GM19468 (cell line): ENCODE results near the gene ATP4A.

ENCODE experiments used
- ATAC-seq: cut with Tn5 transposase; IDR thresholded peaks from one replicate; pipeline ENCODE4 v1.9.1; 2021; ENCODE audit warnings: mild to moderate bottlenecking, moderate library complexity, moderate number of reproducible peaks; ENCODE audit not compliant: unreplicated experiment; ENCODE audit errors: extremely low read depth

Gene ATP4A

GRCh38 chr19:35531291-35531690, 32.2 kb downstream of the ATP4A start:
- ATAC-seq: no peak

GRCh38 chr19:35529241-35530218, 33.9 kb downstream of the ATP4A start:
- no peak for ATAC-seq

- no peak for ATAC-seq
These were observed 35.0 kb downstream of the ATP4A start, which contains the start of gene SBSN for GRCh38 chr19:35528218-35529038. SBSN (minus strand) TSS chr19:35528311; CDS start chr19:35528281, 30 bp downstream.

GRCh38 chr19:35525873-35526272, 37.6 kb downstream of the ATP4A start:
- ATAC-seq: no peak

- ATAC-seq: no peak
These were observed 39.1 kb downstream of the ATP4A start for GRCh38 chr19:35524181-35524837.

GRCh38 chr19:35522745-35523327, 40.6 kb downstream of the ATP4A start:
- no peak for ATAC-seq

GRCh38 chr19:35521124-35521743, 42.2 kb downstream of the ATP4A start:
- no peak for ATAC-seq

- ATAC-seq: no peak
These were observed 44.2 kb downstream of the ATP4A start for GRCh38 chr19:35519291-35519690.

- ATAC-seq: no peak
These were observed 45.1 kb downstream of the ATP4A start for GRCh38 chr19:35518313-35518712.

GRCh38 chr19:35517342-35517741, 46.1 kb downstream of the ATP4A start:
- ATAC-seq: no peak

- ATAC-seq: no peak
These were observed 47.1 kb downstream of the ATP4A start for GRCh38 chr19:35516310-35516709.

GRCh38 chr19:35514282-35514809, 49.1 kb downstream of the ATP4A start:
- no peak for ATAC-seq

GRCh38 chr19:35513628-35514281, 49.7 kb downstream of the ATP4A start, which contains the start of gene DMKN:
DMKN (minus strand) TSS chr19:35513649; CDS start chr19:35513475, 174 bp downstream.
- no peak for ATAC-seq

- no peak for ATAC-seq
These were observed 50.4 kb downstream of the ATP4A start for GRCh38 chr19:35512831-35513627.

- no peak for ATAC-seq
These were observed 52.1 kb downstream of the ATP4A start for GRCh38 chr19:35511337-35511736.

- ATAC-seq: no peak
These were observed 52.9 kb downstream of the ATP4A start for GRCh38 chr19:35510626-35510964.

- ATAC-seq: no peak
These were observed 53.4 kb downstream of the ATP4A start for GRCh38 chr19:35509861-35510625.
